K562 (cell line): Measurements from ENCODE around the gene MTOR. TPM values are rescaled to one million over a fixed set of nuclear protein-coding genes. Genes with fewer than 3 reads are reported as not detected.

ENCODE experiments used
- BRF2 ChIP-seq: IDR thresholded peaks from 3 replicates; pipeline ENCODE4 v1.6.1; 2011; ENCODE audit warnings: borderline replicate concordance, mild to moderate bottlenecking; ENCODE audit not compliant: insufficient read length, insufficient read depth
- E2F6 ChIP-seq, 2 experiments: IDR thresholded peaks; 2 replicates each; pipeline ENCODE4 v1.6.1; 2011; ENCODE audit warnings: borderline replicate concordance in 1 of 2, control low read depth in 1 of 2, low read depth in 1 of 2, low read length in 1 of 2, mild to moderate bottlenecking in 1 of 2, mixed read lengths in 1 of 2, moderate library complexity in 1 of 2; ENCODE audit not compliant: insufficient read depth in 1 of 2, insufficient read length in 1 of 2, poor library complexity in 1 of 2, severe bottlenecking in 1 of 2; ENCODE audit errors: extremely low read depth in 1 of 2
- LEF1 ChIP-seq: fragments of 450-650 bp; IDR thresholded peaks from 2 replicates; pipeline ENCODE4 v1.6.1; 2016; ENCODE audit warnings: mild to moderate bottlenecking
- MTA1 ChIP-seq: fragments of 450-650 bp; IDR thresholded peaks from 2 replicates; pipeline ENCODE4 v1.6.1; 2017; ENCODE audit warnings: borderline replicate concordance
- POLR2H ChIP-seq: IDR thresholded peaks from 2 replicates; pipeline ENCODE4 v1.6.1; 2016; ENCODE audit warnings: missing genetic modification characterization, low read depth, mild to moderate bottlenecking, control low read depth, missing compliant biosample characterization, moderate library complexity
- SIRT6 ChIP-seq: IDR thresholded peaks from one replicate; pipeline ENCODE4 v1.6.1; 2012; ENCODE audit warnings: low read depth, mild to moderate bottlenecking, control low read depth, inconsistent platforms, low read length, moderate library complexity
- SNRNP70 ChIP-seq: fragments of 200-400 bp; formaldehyde crosslinking; optimal IDR thresholded peaks from 2 replicates; pipeline ENCODE3; 2017; ENCODE audit warnings: low read depth, low read length
- TAF15 ChIP-seq: fragments of 200-400 bp; formaldehyde crosslinking; IDR thresholded peaks from 2 replicates; pipeline ENCODE4 v1.6.1; 2017; ENCODE audit warnings: mild to moderate bottlenecking, low read depth, low read length, moderate library complexity
- ZKSCAN1 ChIP-seq: fragments of 150-350 bp; IDR thresholded peaks from 2 replicates; pipeline ENCODE4 v1.6.1; 2016; ENCODE audit warnings: low read depth, low read length
- ZNF140 ChIP-seq: fragments of 250-450 bp; sonication (Bioruptor Pico); IDR thresholded peaks from 2 replicates; pipeline ENCODE4 v1.8.0; 2021; ENCODE audit warnings: moderate library complexity, mild to moderate bottlenecking, inconsistent platforms
- ZNF232 ChIP-seq: sonication (generic); formaldehyde crosslinking; IDR thresholded peaks from 2 replicates; pipeline ENCODE4 v1.8.0; 2022; ENCODE audit warnings: mild to moderate bottlenecking, missing genetic modification reagents
- ZNF57 ChIP-seq: fragments of 450-650 bp; formaldehyde crosslinking; IDR thresholded peaks from 2 replicates; pipeline ENCODE4 v1.4.0; 2020; ENCODE audit warnings: mild to moderate bottlenecking, moderate library complexity
- ZNF695 ChIP-seq: fragments of 450-650 bp; formaldehyde crosslinking; IDR thresholded peaks from 2 replicates; pipeline ENCODE4 v1.4.0; 2020; ENCODE audit warnings: mild to moderate bottlenecking, moderate library complexity
- polyA plus RNA-seq, 8 experiments: library from polyadenylated mRNA; depleted of rRNA in 4 of 8; stranded (reverse) in 5 of 8; unstranded in 3 of 8; fragments of >200 nt; fragmentation: Nextera tagmentation in 2 of 8; fragmentation: Illumina TruSeq in 1 of 8; extraction: Ambion mirVana in 2 of 8; extraction: Trizol in 1 of 8; gene quantifications; 2 replicates each; pipeline versions ENCODE4 v1.2.1 to v1.2.3, GENCODE V29; 2011 to 2014; ENCODE audit warnings: inconsistent platforms in 1 of 8, missing spikeins in 1 of 8
- total RNA-seq, 7 experiments: library from RNA; depleted of rRNA in 6 of 7; stranded (reverse); fragments of >200 nt in 6 of 7; fragmentation: Illumina TruSeq in 2 of 7; extraction: Trizol in 2 of 7; gene quantifications; 2 replicates each; pipeline versions ENCODE4 v1.2.1 to v1.2.3, GENCODE V29; 2011 to 2021; ENCODE audit warnings: low replicate concordance in 1 of 7

Gene MTOR
- total and polyA plus RNA-seq, 9 of the 15 experiments (the other 6 are each of a cell fraction or from before 2014, with no cell fraction given) = 11.4 to 71.4 (median 52.2) TPM

- TF ChIP-seq BRF2 (no peak), ZKSCAN1 (no peak), ZNF232 (CRISPR knock-in tag) (no peak), SIRT6 (no peak), SNRNP70 (no peak), MTA1 (no peak), ZNF57 (CRISPR knock-in tag) (no peak), POLR2H (no peak), LEF1 (no peak), ZNF695 (no peak), ZNF140 (CRISPR knock-in tag) (no peak), E2F6 (IDR thresholded peaks at IDR 0.05; ENCODE audit: borderline replicate concordance in 1 of 2, extremely low read depth in 1 of 2, insufficient read depth in 1 of 2, insufficient read length in 1 of 2, low read depth in 1 of 2, low read length in 1 of 2, poor library complexity in 1 of 2, severe bottlenecking in 1 of 2) (no peak), TAF15 (no peak)
Observed at GRCh38 chr1:11068600-11069473, 193.5 kb downstream of the MTOR start (continued).
